NCI-H748 treated with DMSO at 0.1 percent for 48 hours (cell line): ENCODE results near the gene IL13RA1.
A peak's percentile ranks its signal among the peaks of the same experiment; 100 is the strongest.
"Not testable (repeated sequence)": the region's sequence is repeated elsewhere in the genome, so short reads cannot be mapped to it uniquely, and the experiment has no call there.

Experiments
- DNase-seq: peaks from one replicate; lab custom pipeline; 2025; lab: John Stamatoyannopoulos, UW

Gene IL13RA1

DNA sequence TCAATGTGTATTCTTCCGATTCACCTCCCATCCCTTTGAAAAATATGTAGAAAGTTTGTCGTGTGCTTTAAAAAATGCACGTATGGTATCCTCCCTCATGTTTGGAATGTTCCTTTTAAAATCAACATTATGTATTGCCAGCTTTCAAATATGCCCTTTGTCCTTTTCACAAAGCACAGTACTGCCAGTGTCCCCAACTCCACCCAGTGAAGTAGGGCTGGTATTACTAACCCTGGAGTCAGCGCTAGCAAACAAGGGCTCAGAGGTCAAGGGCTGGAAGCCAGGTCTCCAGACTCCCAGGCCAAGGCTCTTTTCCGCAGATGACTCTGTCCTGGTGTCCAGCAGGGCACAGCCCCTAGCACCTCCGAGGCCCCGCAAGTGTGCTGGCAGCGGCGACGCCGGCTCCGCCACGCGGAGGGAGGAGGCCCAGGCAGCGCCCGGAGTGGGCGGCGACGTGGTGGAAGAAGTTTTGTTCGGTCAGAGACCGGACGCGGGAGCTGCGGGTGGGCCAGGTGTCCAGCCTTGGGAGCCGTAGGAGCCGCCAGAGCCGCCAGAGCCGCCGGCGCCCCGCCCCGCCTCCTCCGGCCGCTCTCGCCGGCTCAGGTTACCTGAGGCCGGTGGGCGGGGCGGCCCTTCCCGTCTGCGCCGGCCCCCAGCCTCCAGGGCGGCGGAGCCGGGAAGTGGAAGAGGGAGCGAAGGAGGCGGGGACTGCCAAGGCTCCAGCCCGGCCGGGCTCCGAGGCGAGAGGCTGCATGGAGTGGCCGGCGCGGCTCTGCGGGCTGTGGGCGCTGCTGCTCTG is at the start of gene IL13RA1:
TSS of gene IL13RA1 (plus strand) at position 720 of the 799 bp plus-strand sequence. CDS start at position 753, 33 bp downstream.
- DNase-seq: peak; percentile 92

GRCh38 chrX:118679290-118679689 is 48.1 kb upstream of the IL13RA1 start:
- DNase-seq: no peak

- peak; percentile 84 for DNase-seq
Observed at GRCh38 chrX:118682258-118683014, 45.0 kb upstream of the IL13RA1 start.

DNA sequence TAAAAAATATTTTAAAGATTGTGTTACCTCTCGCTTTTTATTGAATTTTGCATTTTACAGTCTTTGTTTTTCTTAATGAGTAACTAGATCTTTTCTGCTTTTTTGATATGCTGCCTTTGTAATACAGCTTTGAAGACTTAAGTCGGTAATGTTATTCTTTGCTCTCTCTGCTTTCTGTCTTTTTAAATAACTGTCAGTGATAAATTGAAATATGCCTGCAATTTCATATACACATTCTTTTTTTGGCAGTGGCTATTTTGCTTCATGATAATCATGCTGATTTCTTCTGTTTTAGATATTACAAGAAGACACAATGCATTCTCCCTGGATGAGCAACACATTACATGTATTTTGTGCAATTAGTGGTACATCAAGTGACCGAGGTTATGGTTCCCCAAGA is 42.0 kb upstream of the IL13RA1 start:
- no peak for DNase-seq

- DNase-seq: no peak
Observed at GRCh38 chrX:118688935-118689334, 38.5 kb upstream of the IL13RA1 start.

- DNase-seq: no peak
Observed at GRCh38 chrX:118693843-118694242, 33.6 kb upstream of the IL13RA1 start.

- DNase-seq: no peak
Observed at GRCh38 chrX:118694638-118695037, 32.8 kb upstream of the IL13RA1 start.

GRCh38 chrX:118698516-118699170 is 28.8 kb upstream of the IL13RA1 start:
- DNase-seq: no peak

DNA sequence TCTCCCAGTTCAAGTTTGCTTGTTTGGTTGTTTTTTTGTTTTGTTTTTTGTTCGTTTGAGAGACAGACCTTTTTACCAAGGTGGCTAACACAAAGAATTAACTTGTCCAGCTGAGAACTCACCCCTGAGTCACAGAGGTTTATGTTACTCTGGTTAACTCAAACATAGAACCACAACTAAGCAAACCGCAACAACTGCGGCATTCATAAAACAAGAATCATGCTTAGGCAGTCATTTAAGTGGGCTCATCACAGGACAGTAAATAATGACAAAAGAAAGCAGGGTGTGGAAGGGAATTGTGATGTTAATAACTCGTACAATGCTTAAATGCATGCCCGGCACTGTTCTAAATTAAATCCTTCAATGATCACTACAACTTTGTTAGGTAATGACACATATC is 24.7 kb upstream of the IL13RA1 start:
- DNase-seq: no peak

DNA sequence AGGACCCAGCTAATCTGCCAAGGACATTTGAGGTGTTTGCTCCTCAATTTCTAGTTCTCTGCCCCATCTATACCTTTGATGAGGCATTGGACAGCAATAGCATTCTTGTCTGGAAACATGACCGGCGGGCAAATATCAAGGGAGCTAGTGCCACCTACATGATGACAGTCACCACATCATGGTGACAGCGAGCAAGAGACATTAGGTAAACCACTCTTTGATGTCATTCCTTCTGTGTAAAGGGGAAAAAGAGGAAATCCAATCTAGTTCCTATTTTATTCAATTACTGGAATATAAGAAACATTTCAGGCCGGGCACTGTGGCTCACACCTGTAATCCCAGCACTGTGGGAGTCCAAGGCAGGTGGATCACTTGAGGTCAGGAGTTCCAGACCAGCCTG is 20.7 kb upstream of the IL13RA1 start:
- no peak for DNase-seq

GRCh38 chrX:118714521-118714920 is 12.9 kb upstream of the IL13RA1 start:
- no peak for DNase-seq

DNA sequence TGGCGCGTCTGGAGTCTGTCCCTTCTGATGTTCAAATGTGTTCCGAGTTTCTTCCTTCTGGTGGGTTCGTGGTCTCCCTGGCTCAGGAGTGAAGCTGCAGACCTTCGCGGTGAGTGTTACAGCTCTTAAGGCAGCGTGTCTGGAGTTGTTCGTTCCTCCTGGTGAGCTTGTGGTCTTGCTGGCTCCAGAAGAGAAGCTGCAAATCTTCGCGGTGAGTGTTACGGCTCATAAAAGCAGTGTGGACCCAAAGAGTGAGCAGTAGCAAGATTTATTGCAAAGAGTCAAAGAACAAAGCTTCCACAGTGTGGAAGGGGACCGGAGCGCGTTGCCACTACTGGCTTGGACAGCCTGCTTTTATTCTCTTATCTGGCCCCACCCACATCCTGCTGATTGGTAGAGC is 11.5 kb upstream of the IL13RA1 start:
- not testable (repeated sequence) for DNase-seq

GRCh38 chrX:118716833-118717232 is 10.6 kb upstream of the IL13RA1 start:
- not testable (repeated sequence) for DNase-seq

DNA sequence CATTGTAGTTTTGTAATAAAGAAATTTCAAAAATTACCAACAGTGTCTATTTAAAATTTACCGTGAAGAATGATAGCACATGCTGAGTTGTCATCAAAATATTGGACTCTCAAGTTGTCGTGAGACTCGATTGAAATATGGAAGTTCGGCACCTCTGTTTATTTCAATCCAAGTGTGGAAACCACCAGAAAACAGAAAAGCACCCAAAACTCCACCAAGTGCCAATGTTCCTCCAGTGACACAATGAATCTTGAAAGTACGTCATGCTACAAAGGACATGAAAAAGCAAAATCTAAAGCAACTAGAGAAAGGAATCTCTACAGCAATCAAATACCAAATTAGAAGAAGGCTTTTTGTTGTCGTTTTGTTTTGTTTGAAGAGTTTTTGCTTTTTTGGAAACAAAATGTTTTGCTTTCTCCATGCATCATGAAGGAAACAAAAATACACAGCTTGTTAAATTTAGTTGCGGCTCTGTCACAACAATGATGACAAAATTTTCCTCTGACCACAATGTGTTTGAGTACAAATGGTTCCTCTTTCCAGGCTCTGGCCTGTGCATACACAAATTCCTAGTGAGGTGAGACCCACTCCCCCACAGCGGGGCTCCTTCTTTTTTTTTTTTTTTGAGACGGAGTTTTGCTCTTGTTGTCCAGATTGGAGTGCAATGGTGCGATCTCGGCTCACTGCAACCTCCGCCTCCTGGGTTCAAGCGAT is 9.6 kb upstream of the IL13RA1 start:
- no peak for DNase-seq

DNA sequence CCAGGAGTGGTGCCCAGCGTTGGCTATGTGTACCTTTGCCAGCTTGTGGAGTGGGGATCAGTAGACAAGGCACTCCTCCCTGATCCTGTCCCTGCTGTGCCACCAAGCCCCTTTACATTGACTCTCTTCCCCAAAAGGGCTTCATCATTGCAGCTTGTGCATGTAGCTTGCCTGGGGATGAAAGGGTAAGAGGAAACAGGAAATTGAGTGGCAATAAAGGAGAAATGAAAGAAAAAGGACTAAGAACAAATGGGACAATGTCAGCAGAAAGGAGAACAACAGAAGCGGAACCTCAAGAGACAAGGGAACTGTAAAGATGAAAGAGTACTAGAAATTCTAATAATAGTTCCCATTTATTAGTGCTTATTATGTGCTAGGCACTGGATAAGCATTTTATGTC is 8.7 kb upstream of the IL13RA1 start:
- DNase-seq: no peak

GRCh38 chrX:118720058-118720707 is 7.2 kb upstream of the IL13RA1 start:
- DNase-seq: no peak

GRCh38 chrX:118723376-118723775 is 4.0 kb upstream of the IL13RA1 start:
- DNase-seq: no peak

- DNase-seq: no peak
Observed at GRCh38 chrX:118724365-118724764, 3.0 kb upstream of the IL13RA1 start.

DNA sequence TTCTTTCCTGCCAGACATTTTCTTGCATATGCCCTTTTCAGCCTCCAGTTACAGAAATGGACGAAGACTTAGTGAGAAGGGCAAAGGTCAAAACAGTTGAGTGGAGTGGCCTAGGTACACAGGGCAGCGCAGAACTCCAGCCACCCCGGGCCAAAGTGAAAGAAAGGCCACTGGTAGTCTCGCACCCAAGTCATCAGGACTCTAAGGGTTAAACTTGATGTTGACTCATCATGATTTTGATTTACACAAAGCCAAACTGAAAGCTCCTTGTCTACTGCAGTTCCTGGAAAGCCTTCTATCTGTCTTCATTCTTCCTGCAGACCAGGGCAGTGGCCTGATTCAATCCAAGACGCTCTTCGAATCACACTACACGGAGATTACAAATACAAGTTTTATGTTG is 2.6 kb upstream of the IL13RA1 start:
- no peak for DNase-seq

DNA sequence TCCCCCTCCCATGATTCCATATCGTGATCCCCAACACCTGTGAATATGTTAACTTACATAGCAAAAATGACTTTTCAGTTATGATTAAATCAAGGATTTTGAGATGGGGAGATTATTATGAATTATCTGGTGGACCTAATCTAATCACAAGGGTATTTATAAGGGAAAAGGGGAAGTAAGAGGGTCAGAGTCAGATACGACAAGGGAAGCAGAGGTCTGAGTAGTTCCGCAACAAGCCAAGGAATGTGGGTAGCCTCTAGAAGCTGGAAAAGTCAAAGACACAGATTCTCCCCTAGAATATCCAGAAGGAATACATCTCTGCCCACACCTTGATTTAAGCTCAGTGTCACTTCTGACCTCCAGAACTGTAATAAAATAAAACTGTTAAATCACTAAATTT is 1.0 kb upstream of the IL13RA1 start:
- DNase-seq: no peak

GRCh38 chrX:118727686-118728339 is 407 bp downstream of the IL13RA1 start:
- DNase-seq: no peak
